Dendritic cell treated with granulocyte-macrophage colony-stimulating factor and Interleukin-4, amounts not matched to agents 40 ng/mL and 50 ng/mL, for 4 days (primary cell): ENCODE measurements around the gene POMGNT1.

ENCODE experiments used
- H3K27ac Mint-ChIP-seq: one replicate; pipeline ENCODE4 v1.8.0; 2022; ENCODE audit warnings: mild to moderate bottlenecking, mixed read lengths
- H3K27me3 Mint-ChIP-seq: one replicate; pipeline ENCODE4 v1.8.0; 2022; ENCODE audit warnings: mild to moderate bottlenecking, mixed read lengths
- H3K36me3 Mint-ChIP-seq: one replicate; pipeline ENCODE4 v1.8.0; 2022; ENCODE audit warnings: low read depth, mixed read lengths
- H3K4me1 Mint-ChIP-seq: one replicate; pipeline ENCODE4 v1.8.0; 2022; ENCODE audit warnings: low read depth, mixed read lengths
- H3K4me3 Mint-ChIP-seq: one replicate; pipeline ENCODE4 v1.8.0; 2022; ENCODE audit warnings: mild to moderate bottlenecking, moderate library complexity, mixed read lengths
- H3K9me3 Mint-ChIP-seq: one replicate; pipeline ENCODE4 v1.8.0; 2022; ENCODE audit warnings: mixed read lengths
- intact Hi-C: fragments of 100-400 bp; cut with micrococcal nuclease; formaldehyde crosslinking; loops from one replicate; pipeline ENCODE4 v1.15.0; 2022

POMGNT1 gene

GRCh38 chr1:46168477-46168876 is 29.8 kb downstream of the POMGNT1 start:
- H3K36me3 Mint-ChIP-seq, result no peaks in the 10 kb centered on the region

DNA sequence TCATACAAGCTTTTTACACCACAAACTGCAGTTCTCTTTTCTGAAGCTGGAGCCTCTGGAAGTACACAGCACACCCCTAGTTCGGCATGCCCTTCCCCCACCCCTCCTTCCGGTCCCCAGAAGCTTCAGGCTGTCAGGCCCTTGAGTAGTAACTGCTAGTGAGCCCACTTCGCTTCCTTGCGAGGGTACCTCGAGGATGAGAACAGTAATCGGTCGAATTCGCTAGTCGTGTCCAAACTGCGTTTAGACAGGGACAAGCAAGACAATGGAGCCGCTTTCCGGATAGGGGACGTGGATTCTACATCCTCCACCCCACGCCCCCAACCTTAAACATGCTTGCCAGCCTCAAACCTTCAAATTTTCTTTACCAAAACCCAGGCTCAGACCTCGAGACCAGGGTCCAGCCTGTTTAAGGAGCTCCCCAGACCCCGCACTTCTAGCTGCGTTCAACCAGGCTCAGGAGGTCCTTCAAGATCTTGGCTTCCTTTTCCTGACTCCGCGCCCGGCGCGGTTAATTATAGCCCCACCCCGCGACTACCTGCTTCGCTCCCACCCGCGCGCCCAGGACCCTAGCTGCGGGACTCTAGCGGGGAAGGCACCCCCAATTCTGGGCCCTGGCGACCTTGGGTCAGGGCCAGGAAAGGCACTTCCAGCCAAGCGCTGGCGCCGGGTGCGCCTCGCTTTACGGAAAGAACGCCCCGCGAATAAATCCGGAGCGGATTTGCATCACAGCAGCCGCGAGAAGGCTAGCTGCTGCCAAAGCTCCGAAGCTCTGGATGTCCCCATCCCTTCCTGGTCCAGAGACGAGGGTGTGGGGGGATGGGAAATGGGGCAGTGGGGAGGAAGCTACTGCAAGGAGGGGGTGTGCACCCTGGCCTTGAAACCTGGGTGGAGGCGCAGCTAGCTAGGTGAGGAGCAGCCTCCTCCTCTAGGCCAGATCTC is 31.4 kb downstream of the POMGNT1 start:
- H3K9me3 Mint-ChIP-seq, result no peaks in the 10 kb centered on the region

More at GRCh38 chr1:46168477-46168876, 29.8 kb downstream of the POMGNT1 start:
- intact Hi-C loops, result no loop called here
- H3K4me3 Mint-ChIP-seq, result no peak overlapping the region
- H3K9me3 Mint-ChIP-seq, result no peaks in the 10 kb centered on the region
- H3K4me1 Mint-ChIP-seq, result peaks cover 17% of the 10 kb centered on the region
- H3K27me3 Mint-ChIP-seq, result peaks cover 67% of the 10 kb centered on the region
- H3K27ac Mint-ChIP-seq, result no peak overlapping the region

DNA sequence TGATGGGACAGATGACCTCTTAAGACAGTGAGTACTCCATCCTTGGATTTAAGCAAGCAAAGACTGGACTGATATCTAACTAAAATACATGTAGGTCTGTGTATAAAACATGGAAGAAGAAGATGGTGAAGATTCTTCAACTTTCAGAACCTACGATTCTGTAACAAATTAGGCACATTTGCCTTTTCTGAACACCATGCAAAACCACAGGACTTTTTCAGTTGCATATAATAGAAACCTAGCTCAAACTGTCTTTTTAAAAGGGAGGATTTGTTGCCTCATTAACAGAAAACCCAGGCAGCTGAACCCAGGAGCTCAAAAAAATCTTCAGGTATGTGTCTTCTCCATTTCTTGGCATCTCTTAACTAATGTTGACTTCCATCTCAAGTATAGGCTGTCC is 38.0 kb downstream of the POMGNT1 start:
- intact Hi-C loops, result no loop called here
- H3K4me1 Mint-ChIP-seq, result no peaks in the 10 kb centered on the region
- peaks cover 16% of the 10 kb centered on the region for H3K27me3 Mint-ChIP-seq
- H3K9me3 Mint-ChIP-seq, result no peaks in the 10 kb centered on the region
- no peak overlapping the region for H3K4me3 Mint-ChIP-seq
- H3K27ac Mint-ChIP-seq, result no peak overlapping the region
- no peaks in the 10 kb centered on the region for H3K36me3 Mint-ChIP-seq

More for the DNA sequence above, 31.4 kb downstream of the POMGNT1 start:
- Mint-ChIP-seq H3K36me3 (no peaks in the 10 kb centered on the region), H3K4me1 (peaks cover 17% of the 10 kb centered on the region), H3K27ac (no peak overlapping the region), H3K4me3 (peak overlapping the region; percentile 67), H3K27me3 (peaks cover 64% of the 10 kb centered on the region)
- intact Hi-C loops, result no loop called here

DNA sequence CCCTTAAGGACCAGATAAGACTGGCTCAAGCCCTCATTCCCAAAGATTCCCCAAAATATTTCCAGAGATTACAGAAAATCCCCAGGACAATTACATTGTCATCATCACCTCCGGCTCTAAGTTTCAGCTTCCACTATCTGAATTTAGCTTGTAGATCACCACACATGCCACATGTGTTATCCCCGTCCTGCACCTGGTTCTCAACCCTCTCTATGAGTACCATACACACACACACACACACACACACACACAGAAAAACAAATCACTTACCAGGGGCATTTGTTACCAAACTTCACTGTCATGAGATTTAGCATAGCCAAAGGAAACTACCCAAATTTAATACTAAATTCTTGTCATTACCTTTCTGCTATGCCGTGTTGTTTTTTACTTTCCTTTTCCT is 38.7 kb downstream of the POMGNT1 start:
- intact Hi-C loops, result no loop called here
- Mint-ChIP-seq H3K27me3 (peaks cover 9% of the 10 kb centered on the region), H3K9me3 (no peaks in the 10 kb centered on the region), H3K36me3 (no peaks in the 10 kb centered on the region), H3K4me3 (no peak overlapping the region), H3K4me1 (no peaks in the 10 kb centered on the region), H3K27ac (no peak overlapping the region)

GRCh38 chr1:46158312-46159281 is 39.6 kb downstream of the POMGNT1 start:
- intact Hi-C loops, result no loop called here
- Mint-ChIP-seq H3K9me3 (no peaks in the 10 kb centered on the region), H3K4me3 (no peak overlapping the region), H3K27ac (no peak overlapping the region), H3K36me3 (no peaks in the 10 kb centered on the region), H3K27me3 (peaks cover 4% of the 10 kb centered on the region), H3K4me1 (no peaks in the 10 kb centered on the region)

GRCh38 chr1:46157916-46158311 is 40.3 kb downstream of the POMGNT1 start:
- H3K27ac Mint-ChIP-seq, result no peak overlapping the region
- intact Hi-C loops, result no loop called here
- H3K4me1 Mint-ChIP-seq, result no peaks in the 10 kb centered on the region
- no peak overlapping the region for H3K4me3 Mint-ChIP-seq
- no peaks in the 10 kb centered on the region for H3K9me3 Mint-ChIP-seq
- H3K36me3 Mint-ChIP-seq, result no peaks in the 10 kb centered on the region
- peaks cover 4% of the 10 kb centered on the region for H3K27me3 Mint-ChIP-seq

DNA sequence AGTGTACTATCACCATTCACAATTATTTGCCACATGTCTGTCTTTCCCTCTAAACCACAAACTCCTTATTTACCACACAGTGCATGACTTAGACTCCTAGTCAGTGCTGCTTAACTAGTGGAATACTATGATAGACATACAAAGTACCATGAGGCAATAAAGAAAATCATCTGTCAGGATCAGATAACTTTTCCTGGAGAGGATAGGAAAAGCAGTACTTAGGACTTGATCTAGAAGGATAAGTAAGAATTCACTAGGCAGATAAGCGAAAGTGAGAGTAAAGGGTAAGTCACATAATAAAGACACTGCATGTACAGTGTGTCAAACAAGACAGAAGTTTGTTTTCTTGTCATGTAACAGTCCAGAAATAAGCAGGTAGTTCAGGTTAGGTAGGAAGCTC is 44.5 kb downstream of the POMGNT1 start:
- Mint-ChIP-seq H3K27ac (no peak overlapping the region), H3K9me3 (no peaks in the 10 kb centered on the region), H3K36me3 (no peaks in the 10 kb centered on the region), H3K4me3 (no peak overlapping the region), H3K27me3 (no peaks in the 10 kb centered on the region), H3K4me1 (peaks cover 8% of the 10 kb centered on the region)
- intact Hi-C loops, result no loop called here

DNA sequence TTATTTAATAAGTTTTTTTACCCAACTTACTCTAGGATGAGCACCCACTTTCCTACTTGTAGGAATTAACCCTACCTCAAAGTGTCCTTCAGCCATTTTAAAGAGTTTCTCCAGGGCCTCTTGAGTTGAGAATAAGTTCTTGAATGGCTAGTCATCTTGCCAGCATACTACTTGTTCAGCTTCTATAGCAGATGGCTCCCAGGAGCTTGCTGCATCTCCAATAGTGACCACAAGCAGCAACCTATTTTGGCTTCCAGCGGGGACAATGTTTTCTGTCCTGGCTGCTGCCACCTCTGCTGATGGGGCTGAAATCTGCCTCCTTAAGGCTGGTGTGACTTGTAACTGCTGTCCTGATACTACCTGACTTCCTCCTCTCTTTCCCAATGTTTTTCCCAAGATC is 45.0 kb downstream of the POMGNT1 start:
- intact Hi-C loops, result no loop called here
- peaks cover 2% of the 10 kb centered on the region for H3K27me3 Mint-ChIP-seq
- H3K9me3 Mint-ChIP-seq, result no peaks in the 10 kb centered on the region
- no peak overlapping the region for H3K27ac Mint-ChIP-seq
- no peak overlapping the region for H3K4me3 Mint-ChIP-seq
- H3K4me1 Mint-ChIP-seq, result peaks cover 8% of the 10 kb centered on the region
- H3K36me3 Mint-ChIP-seq, result no peaks in the 10 kb centered on the region

DNA sequence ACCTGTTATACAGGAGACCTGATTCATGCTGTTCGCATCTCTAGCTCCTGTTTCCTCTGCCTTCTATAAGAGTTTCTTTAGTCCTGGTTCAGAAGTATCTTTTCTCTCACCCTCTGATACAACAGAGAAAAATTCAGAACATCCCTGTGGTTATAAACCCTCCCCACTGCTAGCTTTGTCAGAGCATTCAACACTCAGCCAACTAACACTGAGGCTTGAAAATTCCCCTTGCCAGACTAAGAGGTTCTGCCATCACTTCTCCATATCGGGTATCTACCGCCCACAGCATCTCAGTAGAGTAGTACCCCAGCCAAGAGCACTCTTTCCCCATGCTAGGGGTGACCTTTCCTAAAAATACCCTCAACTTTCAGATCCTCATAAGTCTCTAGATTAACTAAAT is 46.2 kb downstream of the POMGNT1 start:
- H3K27me3 Mint-ChIP-seq, result peaks cover 6% of the 10 kb centered on the region
- no peak overlapping the region for H3K4me3 Mint-ChIP-seq
- H3K9me3 Mint-ChIP-seq, result no peaks in the 10 kb centered on the region
- intact Hi-C loops, result no loop called here
- H3K27ac Mint-ChIP-seq, result no peak overlapping the region
- no peaks in the 10 kb centered on the region for H3K36me3 Mint-ChIP-seq
- peaks cover 8% of the 10 kb centered on the region for H3K4me1 Mint-ChIP-seq

DNA sequence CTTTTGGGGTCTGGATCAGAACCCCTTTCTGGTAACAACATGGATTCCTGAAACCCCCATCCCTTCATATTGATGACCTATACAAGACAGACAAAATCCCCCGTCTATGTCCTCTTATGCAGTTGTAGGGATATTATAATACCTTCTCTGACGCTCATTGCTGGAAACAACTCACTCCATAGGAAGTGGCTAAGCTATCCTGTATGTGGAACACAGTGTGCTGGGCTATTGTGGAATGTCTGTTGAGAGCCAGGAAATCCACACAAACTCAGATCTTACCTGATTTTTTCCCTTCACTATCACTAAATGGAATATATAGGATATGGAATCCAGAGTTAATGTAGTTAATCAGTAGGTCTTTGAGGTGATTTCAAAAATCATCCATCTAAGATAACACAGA is 48.1 kb downstream of the POMGNT1 start:
- intact Hi-C loops, result no loop called here
- H3K27me3 Mint-ChIP-seq, result peaks cover 6% of the 10 kb centered on the region
- no peaks in the 10 kb centered on the region for H3K36me3 Mint-ChIP-seq
- no peaks in the 10 kb centered on the region for H3K9me3 Mint-ChIP-seq
- peaks cover 8% of the 10 kb centered on the region for H3K4me1 Mint-ChIP-seq
- no peak overlapping the region for H3K27ac Mint-ChIP-seq
- no peak overlapping the region for H3K4me3 Mint-ChIP-seq

DNA sequence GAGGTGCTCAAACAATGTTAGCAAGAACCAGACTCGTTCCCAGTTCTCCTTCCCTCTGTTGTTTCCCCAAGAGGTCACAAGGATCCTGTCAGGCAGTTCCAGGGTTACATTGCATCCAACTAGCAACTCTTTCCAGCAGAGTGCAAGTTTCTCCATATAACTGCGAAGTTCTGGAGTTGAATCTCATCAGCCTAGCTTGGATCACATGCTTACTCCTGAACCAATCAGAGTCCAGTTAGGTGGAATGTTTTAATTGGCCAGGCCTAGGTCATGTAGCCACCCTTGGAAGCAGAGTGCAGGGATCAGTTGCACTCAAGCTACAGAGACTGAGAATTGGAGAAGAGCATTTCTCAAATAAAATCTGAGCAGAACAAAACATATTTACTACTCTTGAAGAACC is 49.9 kb downstream of the POMGNT1 start:
- Mint-ChIP-seq H3K36me3 (no peaks in the 10 kb centered on the region), H3K4me3 (no peak overlapping the region), H3K4me1 (peaks cover 8% of the 10 kb centered on the region), H3K27me3 (peaks cover 6% of the 10 kb centered on the region), H3K27ac (no peak overlapping the region), H3K9me3 (no peaks in the 10 kb centered on the region)
- intact Hi-C loops, result no loop called here
